Sigmoid colon (tissue), 7 donors: ENCODE data around the gene AIPL1. TPM values are rescaled to one million over a fixed set of nuclear protein-coding genes. Genes with fewer than 3 reads are reported as not detected.

Experiments used
- DNase-seq: peaks from one replicate; pipeline ENCODE4 v3.0.0-alpha.2; 2019
- H3K27ac ChIP-seq, 4 donors: fragments of 200-600 bp; sonication (generic); one replicate each; pipeline ENCODE4 v1.5.1; 2016 to 2019; ENCODE audit warnings: mild to moderate bottlenecking in 1 of 4
- H3K27me3 ChIP-seq, 3 donors: fragments of 200-600 bp; sonication (generic); one replicate each; pipeline ENCODE4 v1.5.1; 2019; ENCODE audit warnings: mild to moderate bottlenecking in 1 of 3
- H3K36me3 ChIP-seq, 4 donors: fragments of 200-600 bp; sonication (generic); one replicate each; pipeline ENCODE4 v1.5.1; 2016 to 2019
- H3K4me1 ChIP-seq, 4 donors: fragments of 200-600 bp; sonication (generic); one replicate each; pipeline ENCODE4 v1.5.1; 2017 to 2019
- H3K4me3 ChIP-seq, 4 donors: fragments of 200-600 bp; sonication (generic); one replicate each; pipeline ENCODE4 v1.5.1; 2017 to 2019; ENCODE audit warnings: mild to moderate bottlenecking in 2 of 4, moderate library complexity in 1 of 4
- H3K9me3 ChIP-seq, 4 donors: fragments of 200-600 bp in 3 of 4; sonication (generic) in 3 of 4; one replicate each; pipeline versions ENCODE4 v1.5.1 to v1.6.1; 2013 to 2019
- CTCF ChIP-seq, 4 experiments: fragments of 450-650 bp in 3 of 4; fragments of 200-600 bp in 1 of 4; IDR thresholded peaks; one replicate each; pipeline ENCODE4 v1.5.1; 2016 to 2019; ENCODE audit warnings: antibody characterized with exemption in 4 of 4, mild to moderate bottlenecking in 3 of 4, moderate library complexity in 2 of 4
- EP300 ChIP-seq, 4 donors: sonication (generic); formaldehyde crosslinking; IDR thresholded peaks; one replicate each; pipeline ENCODE4 v1.6.1; 2017; ENCODE audit warnings: antibody characterized with exemption in 4 of 4
- POLR2A ChIP-seq, 2 donors: fragments of 450-650 bp; IDR thresholded peaks; one replicate each; pipeline ENCODE4 v1.6.1; 2016; ENCODE audit warnings: antibody characterized with exemption in 2 of 2, mild to moderate bottlenecking in 2 of 2, moderate library complexity in 2 of 2
- POLR2AphosphoS5 ChIP-seq, 4 donors: sonication (generic); formaldehyde crosslinking; IDR thresholded peaks; one replicate each; pipeline ENCODE4 v1.6.1; 2017; ENCODE audit warnings: antibody characterized with exemption in 4 of 4
- WGBS, 2 donors: extraction: QIAGEN DNeasy Blood & Tissue Kit; methylation state at CpG; one replicate each; pipeline ENCODE4 v1.1.7; 2013; 5-methylcytosine and 5-hydroxymethylcytosine counted together
- intact Hi-C: fragments of 100-400 bp; cut with DNase I; formaldehyde crosslinking; loops from one replicate; pipeline ENCODE4 v1.15.1; 2023
- polyA plus RNA-seq, 3 donors: library from polyadenylated mRNA; stranded (reverse); fragments of 200-250 nt; gene quantifications; one replicate each; pipeline ENCODE4 v1.2.3, GENCODE V29; 2013
- total RNA-seq, 4 donors: library from RNA; depleted of rRNA; stranded (reverse); fragments of >200 nt; gene quantifications; one replicate each; pipeline ENCODE4 v1.1.0, GENCODE V29; 2016
- donor health status: healthy with polysubstance abuse.
- donor health status: Bipolar disorder and iron deficiency.
- donor health status: healthy.

Gene AIPL1
- total and polyA plus RNA-seq, 7 donors: not detected

GRCh38 chr17:6381526-6382465 is 53.1 kb downstream of the AIPL1 start:
- intact Hi-C loops: no loop called here
- Histone ChIP-seq H3K4me3 (no peak overlapping the region), H3K27ac (no peak overlapping the region), H3K27me3 (peaks cover 0 to 4% (median 0%) of the 10 kb centered on the region in 3 donors), H3K9me3 (peaks cover 0 to 5% (median 0%) of the 10 kb centered on the region in 4 donors), H3K36me3 (no peaks in the 10 kb centered on the region), H3K4me1 (no peaks in the 10 kb centered on the region)
- TF ChIP-seq POLR2AphosphoS5 (IDR thresholded peaks at IDR 0.05) (no peak), CTCF (IDR thresholded peaks at IDR 0.05) (no peak), POLR2A (IDR thresholded peaks at IDR 0.05) (no peak), EP300 (IDR thresholded peaks at IDR 0.05) (no peak)
- no peak for DNase-seq
- 84% methylated on average over 13 of the region's 13 CpGs for WGBS, 2 donors

GRCh38 chr17:6380915-6381438 is 53.9 kb downstream of the AIPL1 start:
- H3K27me3 ChIP-seq: peaks cover 0 to 6% (median 0%) of the 10 kb centered on the region in 3 donors
- H3K4me1 ChIP-seq: no peaks in the 10 kb centered on the region
- no peak for DNase-seq
- no peak overlapping the region for H3K27ac ChIP-seq
- H3K9me3 ChIP-seq: peaks cover 0 to 5% (median 0%) of the 10 kb centered on the region in 4 donors
- H3K4me3 ChIP-seq: no peak overlapping the region
- TF ChIP-seq POLR2AphosphoS5 (IDR thresholded peaks at IDR 0.05): no peak
- TF ChIP-seq CTCF (IDR thresholded peaks at IDR 0.05): no peak
- TF ChIP-seq POLR2A (IDR thresholded peaks at IDR 0.05): no peak
- intact Hi-C loops: no loop called here
- no peaks in the 10 kb centered on the region for H3K36me3 ChIP-seq
- 78 to 84% methylated on average over 6 of the region's 6 CpGs for WGBS, 2 donors

GRCh38 chr17:6377906-6378305 is 57.0 kb downstream of the AIPL1 start:
- Histone ChIP-seq H3K4me1 (no peaks in the 10 kb centered on the region), H3K9me3 (peaks cover 0 to 5% (median 0%) of the 10 kb centered on the region in 4 donors), H3K4me3 (no peak overlapping the region), H3K27me3 (peaks cover 0 to 2% (median 0%) of the 10 kb centered on the region in 3 donors), H3K36me3 (no peaks in the 10 kb centered on the region), H3K27ac (no peak overlapping the region)
- no peak for DNase-seq
- 66 to 71% methylated on average over 3 of the region's 3 CpGs for WGBS, 2 donors
- TF ChIP-seq EP300 (IDR thresholded peaks at IDR 0.05) (no peak), POLR2AphosphoS5 (IDR thresholded peaks at IDR 0.05) (no peak), CTCF (IDR thresholded peaks at IDR 0.05) (no peak), POLR2A (IDR thresholded peaks at IDR 0.05) (no peak)
- intact Hi-C loops: no loop called here

- peaks cover 0 to 5% (median 0%) of the 10 kb centered on the region in 4 donors for H3K9me3 ChIP-seq
- intact Hi-C loops: no loop called here
- WGBS, 2 donors: 52 to 63% methylated on average over 11 of the region's 11 CpGs
- H3K27me3 ChIP-seq: peaks cover 0 to 2% (median 0%) of the 10 kb centered on the region in 3 donors
- no peak for DNase-seq
- TF ChIP-seq EP300 (IDR thresholded peaks at IDR 0.05) (no peak), POLR2A (IDR thresholded peaks at IDR 0.05) (no peak), POLR2AphosphoS5 (IDR thresholded peaks at IDR 0.05) (no peak), CTCF (IDR thresholded peaks at IDR 0.05) (no peak)
- H3K27ac ChIP-seq: no peak overlapping the region
- H3K36me3 ChIP-seq: no peaks in the 10 kb centered on the region
- no peaks in the 10 kb centered on the region for H3K4me1 ChIP-seq
- no peak overlapping the region for H3K4me3 ChIP-seq
These were observed 58.0 kb downstream of the AIPL1 start for GRCh38 chr17:6376931-6377361.
